OCI-LY3 (cell line): ENCODE results near the gene SKIDA1.

Experiments
- H2AFZ ChIP-seq: fragments of 200-600, 300-600 bp; shearing (Covaris generic); 2 replicates; pipeline ENCODE4 v1.6.0; 2014; ENCODE audit warnings: antibody characterized with exemption, low read depth, low read length
- H3K27ac ChIP-seq: fragments of 200-600, 300-600 bp; sonication (generic); 2 replicates; pipeline ENCODE4 v1.5.1; 2014; ENCODE audit warnings: mild to moderate bottlenecking, low read length, moderate library complexity, mixed read lengths
- H3K27me3 ChIP-seq: fragments of 200-600, 300-600 bp; sonication (generic); 2 replicates; pipeline ENCODE4 v1.6.1; 2014; ENCODE audit warnings: low read depth, low read length, mixed read lengths
- H3K36me3 ChIP-seq: fragments of 200-600, 300-600 bp; sonication (generic); replicated peaks from 2 replicates; pipeline ENCODE3; 2014; ENCODE audit warnings: low read depth, low read length, mixed read lengths
- H3K4me1 ChIP-seq: fragments of 300-600, 200-600 bp; sonication (generic); 2 replicates; pipeline ENCODE4 v1.6.1; 2014; ENCODE audit warnings: low read length, mixed read lengths
- H3K4me2 ChIP-seq: fragments of 200-600, 300-600 bp; sonication (generic); 2 replicates; pipeline ENCODE4 v1.6.1; 2014; ENCODE audit warnings: low read length, mixed read lengths
- H3K4me3 ChIP-seq: fragments of 300-600, 200-600 bp; sonication (generic); 2 replicates; pipeline ENCODE4 v1.5.1; 2014; ENCODE audit warnings: antibody characterized with exemption, mild to moderate bottlenecking, low read length, moderate library complexity
- H3K79me2 ChIP-seq: fragments of 300-600, 200-600 bp; shearing (Covaris generic); 2 replicates; pipeline ENCODE4 v1.6.1; 2014; ENCODE audit warnings: mild to moderate bottlenecking, low read length, mixed read lengths
- H3K9ac ChIP-seq: fragments of 300-600, 200-600 bp; shearing (Covaris generic); 2 replicates; pipeline ENCODE4 v1.6.0; 2014; ENCODE audit warnings: mild to moderate bottlenecking, low read length, moderate library complexity
- H3K9me3 ChIP-seq: fragments of 200-600, 300-600 bp; shearing (Covaris generic); 2 replicates; pipeline ENCODE4 v1.6.1; 2014; ENCODE audit warnings: low read length, mixed read lengths; ENCODE audit not compliant: insufficient read depth
- H4K20me1 ChIP-seq: fragments of 200-600, 300-600 bp; sonication (generic); 2 replicates; pipeline ENCODE4 v1.6.1; 2016; ENCODE audit warnings: low read length, mixed read lengths; ENCODE audit not compliant: insufficient read depth
- CTCF ChIP-seq: fragments of 200-600, 300-600 bp; sonication (generic); IDR thresholded peaks from 2 replicates; pipeline ENCODE4 v1.5.1; 2014; ENCODE audit warnings: antibody characterized with exemption, low read length, low read depth
- EZH2phosphoT487 ChIP-seq: fragments of 200-600 bp; shearing (Covaris generic); IDR thresholded peaks from 2 replicates; pipeline ENCODE4 v1.6.1; 2018; ENCODE audit warnings: antibody characterized with exemption, mixed run types, low read depth

Gene SKIDA1

GRCh38 chr10:21490711-21491105, 34.8 kb downstream of the SKIDA1 start:
- Histone ChIP-seq H4K20me1 (no peaks in the 10 kb centered on the region), H3K27ac (no peak overlapping the region)
- TF ChIP-seq CTCF (no peak), EZH2phosphoT487 (no peak)

GRCh38 chr10:21490028-21490710, 35.3 kb downstream of the SKIDA1 start:
- H2AFZ ChIP-seq = no peak overlapping the region
- H3K9me3 ChIP-seq = no peaks in the 10 kb centered on the region
- no peak overlapping the region for H3K27ac ChIP-seq
- H3K4me3 ChIP-seq = no peak overlapping the region
- no peaks in the 10 kb centered on the region for H3K36me3 ChIP-seq
- no peak for TF ChIP-seq EZH2phosphoT487
- no peak for TF ChIP-seq CTCF
- peaks cover 8% of the 10 kb centered on the region; the same call in 1 of the 2 replicates for H3K4me1 ChIP-seq
- H4K20me1 ChIP-seq = no peaks in the 10 kb centered on the region
- no peak overlapping the region for H3K9ac ChIP-seq
- H3K4me2 ChIP-seq = no peak overlapping the region
- H3K79me2 ChIP-seq = no peaks in the 10 kb centered on the region
- H3K27me3 ChIP-seq = no peaks in the 10 kb centered on the region

More at GRCh38 chr10:21490711-21491105, 34.8 kb downstream of the SKIDA1 start:
- no peak overlapping the region for H3K4me2 ChIP-seq
- H3K79me2 ChIP-seq = no peaks in the 10 kb centered on the region
- H3K4me1 ChIP-seq = peaks cover 11% of the 10 kb centered on the region; the same call in 1 of the 2 replicates
- no peak overlapping the region for H2AFZ ChIP-seq
- no peak overlapping the region for H3K4me3 ChIP-seq
- H3K9me3 ChIP-seq = no peaks in the 10 kb centered on the region
- no peak overlapping the region for H3K9ac ChIP-seq
- no peaks in the 10 kb centered on the region for H3K27me3 ChIP-seq
- H3K36me3 ChIP-seq = no peaks in the 10 kb centered on the region

- H3K9me3 ChIP-seq = no peaks in the 10 kb centered on the region
- no peaks in the 10 kb centered on the region for H3K27me3 ChIP-seq
- no peak overlapping the region for H3K27ac ChIP-seq
- peaks cover 7% of the 10 kb centered on the region; the same call in 1 of the 2 replicates for H3K4me1 ChIP-seq
- peak overlapping the region; percentile 44 for H3K4me2 ChIP-seq
- H2AFZ ChIP-seq = no peak overlapping the region
- TF ChIP-seq CTCF = no peak
- TF ChIP-seq EZH2phosphoT487 = no peak
- H4K20me1 ChIP-seq = no peaks in the 10 kb centered on the region
- H3K4me3 ChIP-seq = no peak overlapping the region
- no peaks in the 10 kb centered on the region for H3K36me3 ChIP-seq
- no peaks in the 10 kb centered on the region for H3K79me2 ChIP-seq
- no peak overlapping the region for H3K9ac ChIP-seq
Observed at GRCh38 chr10:21488957-21489446, 36.5 kb downstream of the SKIDA1 start.

- H3K27ac ChIP-seq = no peak overlapping the region
- H3K4me3 ChIP-seq = no peak overlapping the region
- no peaks in the 10 kb centered on the region for H3K27me3 ChIP-seq
- H3K79me2 ChIP-seq = no peaks in the 10 kb centered on the region
- no peak overlapping the region for H3K9ac ChIP-seq
- H3K4me2 ChIP-seq = peak overlapping the region; percentile 44
- no peak overlapping the region for H2AFZ ChIP-seq
- H4K20me1 ChIP-seq = no peaks in the 10 kb centered on the region
- no peaks in the 10 kb centered on the region for H3K36me3 ChIP-seq
- H3K4me1 ChIP-seq = peaks cover 7% of the 10 kb centered on the region; the same call in 1 of the 2 replicates
- TF ChIP-seq CTCF = no peak
- TF ChIP-seq EZH2phosphoT487 = no peak
- H3K9me3 ChIP-seq = no peaks in the 10 kb centered on the region
Observed at GRCh38 chr10:21488246-21488956, 37.1 kb downstream of the SKIDA1 start.
